GM13976 (cell line): Measurements from ENCODE around the gene ARL14.

Experiments used
- DNase-seq: peaks from one replicate; pipeline ENCODE4 v3.0.0; 2012; ENCODE audit warnings: low spot score
- in situ Hi-C: fragments of 300-500 bp; cut with MboI; formaldehyde crosslinking; loops from one replicate; pipeline ENCODE4 v1.12.0; 2022; ENCODE audit warnings: low sequenced_read_pairs, mixed read lengths, inconsistent platforms; ENCODE audit not compliant: unreplicated experiment
- TF ChIP-seq, protein P1 (sequence below): IDR thresholded peaks from 2 replicates; pipeline ENCODE4 v1.5.1; 2012; ENCODE audit warnings: borderline replicate concordance, mild to moderate bottlenecking; ENCODE audit not compliant: insufficient read depth; ENCODE audit errors: extremely low read depth, missing control alignments, control extremely low read depth

Gene ARL14

DNA sequence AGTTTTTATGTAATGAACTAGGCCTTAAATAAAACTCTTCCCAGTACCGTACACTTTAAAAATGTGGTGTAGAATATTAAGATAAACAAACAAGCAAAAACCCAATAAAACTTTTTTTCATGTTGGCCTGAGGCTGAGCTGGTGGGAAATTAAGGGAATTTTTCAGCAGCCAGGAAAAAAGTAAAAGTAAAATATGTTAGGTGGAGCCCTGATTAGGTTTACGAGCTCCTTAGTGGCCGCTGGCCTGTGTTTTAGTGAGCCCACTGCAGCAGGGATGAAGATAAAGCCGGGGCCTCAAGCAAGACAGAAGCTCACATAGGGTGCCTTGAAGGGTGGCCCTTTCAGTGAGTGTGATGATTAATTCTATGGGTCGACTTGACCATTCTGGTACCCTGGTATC is 16.1 kb upstream of the ARL14 start:
- TF ChIP-seq, protein P1, sequence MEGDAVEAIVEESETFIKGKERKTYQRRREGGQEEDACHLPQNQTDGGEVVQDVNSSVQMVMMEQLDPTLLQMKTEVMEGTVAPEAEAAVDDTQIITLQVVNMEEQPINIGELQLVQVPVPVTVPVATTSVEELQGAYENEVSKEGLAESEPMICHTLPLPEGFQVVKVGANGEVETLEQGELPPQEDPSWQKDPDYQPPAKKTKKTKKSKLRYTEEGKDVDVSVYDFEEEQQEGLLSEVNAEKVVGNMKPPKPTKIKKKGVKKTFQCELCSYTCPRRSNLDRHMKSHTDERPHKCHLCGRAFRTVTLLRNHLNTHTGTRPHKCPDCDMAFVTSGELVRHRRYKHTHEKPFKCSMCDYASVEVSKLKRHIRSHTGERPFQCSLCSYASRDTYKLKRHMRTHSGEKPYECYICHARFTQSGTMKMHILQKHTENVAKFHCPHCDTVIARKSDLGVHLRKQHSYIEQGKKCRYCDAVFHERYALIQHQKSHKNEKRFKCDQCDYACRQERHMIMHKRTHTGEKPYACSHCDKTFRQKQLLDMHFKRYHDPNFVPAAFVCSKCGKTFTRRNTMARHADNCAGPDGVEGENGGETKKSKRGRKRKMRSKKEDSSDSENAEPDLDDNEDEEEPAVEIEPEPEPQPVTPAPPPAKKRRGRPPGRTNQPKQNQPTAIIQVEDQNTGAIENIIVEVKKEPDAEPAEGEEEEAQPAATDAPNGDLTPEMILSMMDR, result no peak
- DNase-seq, result no peak
- in situ Hi-C loops, result no loop called here

DNA sequence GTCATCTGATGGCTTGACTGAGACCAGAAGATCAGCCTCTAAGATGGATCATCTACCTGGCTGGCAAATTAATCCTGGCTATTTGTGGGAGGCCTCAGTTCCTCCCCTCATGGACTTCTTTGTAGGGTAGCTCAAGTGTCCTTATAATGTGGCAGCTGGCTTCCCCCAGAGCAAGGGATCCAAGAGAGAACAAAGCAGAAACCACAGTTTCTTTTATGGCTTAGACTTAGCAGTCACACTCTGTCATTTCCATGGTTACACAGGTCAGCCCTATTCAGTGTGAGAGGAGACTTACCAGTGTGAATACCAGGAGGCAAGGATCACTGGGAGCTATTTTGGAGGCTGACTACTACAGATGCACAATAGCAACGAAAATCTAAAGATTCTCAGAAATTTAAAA is 15.3 kb upstream of the ARL14 start:
- in situ Hi-C loops, result no loop called here
- TF ChIP-seq, protein P1, result no peak
- peak; percentile 24 for DNase-seq

DNA sequence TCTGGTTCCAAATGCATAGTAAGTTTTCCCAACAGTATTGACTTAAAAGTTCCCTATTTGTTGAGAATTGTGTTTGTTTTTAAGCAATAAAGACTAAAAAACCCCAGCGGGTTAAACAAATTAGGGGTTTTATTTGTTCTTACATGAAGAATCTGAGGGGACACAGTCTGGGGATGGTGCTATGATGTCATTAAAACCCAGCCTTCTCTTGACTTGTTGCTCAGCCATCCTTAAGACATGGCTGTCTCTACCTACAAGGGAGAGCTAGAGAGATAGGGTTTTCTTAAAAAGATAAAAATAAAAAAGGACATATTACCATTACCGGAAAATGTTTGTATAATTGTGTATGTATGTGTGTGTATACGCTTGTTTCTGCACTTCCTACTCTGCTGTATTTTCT is 11.7 kb upstream of the ARL14 start:
- in situ Hi-C loops, result no loop called here
- TF ChIP-seq, protein P1, result no peak

DNA sequence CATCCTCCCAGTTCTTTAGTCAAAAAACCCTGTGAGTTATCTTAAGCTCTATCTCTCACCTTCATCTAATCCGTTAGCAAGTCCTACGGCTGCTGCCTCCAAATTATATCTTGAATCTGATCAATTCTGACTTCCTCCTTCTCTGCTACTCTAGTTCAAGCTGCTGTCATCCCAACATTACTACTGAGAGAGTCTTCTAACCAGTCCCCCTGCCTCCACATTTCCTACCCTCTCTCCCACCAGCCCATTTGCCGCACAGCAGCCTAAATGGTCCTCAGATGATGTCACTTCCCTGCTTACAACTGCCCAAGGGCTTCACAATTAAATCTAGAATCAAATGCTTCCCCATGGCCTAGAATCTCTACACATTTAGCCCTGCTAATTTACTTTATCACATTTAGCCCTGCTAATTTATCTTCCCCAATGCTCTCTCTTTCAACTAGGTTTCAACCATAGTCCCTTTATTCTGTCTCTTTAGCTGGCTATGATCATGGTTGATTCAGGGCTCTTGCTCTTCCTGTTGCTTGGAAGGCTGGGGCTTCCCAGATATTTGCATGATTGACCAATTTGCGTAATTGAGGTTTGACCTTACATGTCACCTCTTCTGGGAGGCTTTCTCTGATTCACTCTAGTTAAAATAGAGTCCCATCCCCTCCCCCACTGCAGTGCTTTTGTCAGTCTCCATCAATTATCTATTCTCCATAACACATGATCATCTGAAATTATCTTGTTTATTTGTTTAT is 11.0 kb upstream of the ARL14 start:
- in situ Hi-C loops, result no loop called here
- peak; percentile 52 for DNase-seq
- TF ChIP-seq, protein P1, result no peak

More for the DNA sequence above, 11.7 kb upstream of the ARL14 start:
- DNase-seq, result peak; percentile 52

DNA sequence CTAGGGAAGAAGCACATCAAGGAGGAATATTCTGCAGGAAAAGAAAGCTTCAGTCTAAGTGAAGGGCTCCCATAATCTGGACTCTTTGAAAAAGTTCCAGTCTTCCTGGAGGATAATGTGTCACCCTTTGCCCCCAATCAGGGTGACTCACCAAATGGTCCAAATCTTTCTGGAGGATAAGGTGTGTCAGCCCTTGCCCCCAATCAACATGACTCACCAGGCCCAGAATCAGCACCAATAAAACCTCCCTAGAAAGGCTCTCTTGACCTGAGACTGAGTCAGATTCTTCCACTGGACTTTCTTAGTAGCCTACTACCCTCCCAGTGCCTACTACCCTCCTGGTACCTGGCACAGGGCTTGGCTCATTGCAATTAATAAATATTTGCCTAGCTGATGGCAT is 9.5 kb upstream of the ARL14 start:
- TF ChIP-seq, protein P1, result no peak
- DNase-seq, result no peak
- in situ Hi-C loops, result no loop called here

DNA sequence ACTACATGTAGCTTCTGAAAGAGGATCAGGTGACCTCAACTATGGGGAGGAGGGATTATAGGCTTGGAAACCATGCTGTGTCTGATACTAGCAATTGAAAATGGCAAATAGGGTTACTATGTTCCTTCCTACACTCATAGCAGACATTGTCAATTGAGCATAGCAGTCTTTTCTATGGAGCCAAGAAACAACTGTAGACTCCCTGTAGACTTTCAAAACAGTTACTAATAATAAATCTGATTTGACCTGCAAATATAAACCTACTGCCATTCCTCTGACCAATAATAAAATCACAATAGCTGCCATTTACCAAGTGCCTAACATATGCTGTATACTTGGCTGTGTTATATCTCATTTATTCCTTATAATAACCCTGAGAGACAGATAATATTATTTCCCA is 8.5 kb upstream of the ARL14 start:
- DNase-seq, result no peak
- in situ Hi-C loops, result no loop called here
- TF ChIP-seq, protein P1, result no peak

DNA sequence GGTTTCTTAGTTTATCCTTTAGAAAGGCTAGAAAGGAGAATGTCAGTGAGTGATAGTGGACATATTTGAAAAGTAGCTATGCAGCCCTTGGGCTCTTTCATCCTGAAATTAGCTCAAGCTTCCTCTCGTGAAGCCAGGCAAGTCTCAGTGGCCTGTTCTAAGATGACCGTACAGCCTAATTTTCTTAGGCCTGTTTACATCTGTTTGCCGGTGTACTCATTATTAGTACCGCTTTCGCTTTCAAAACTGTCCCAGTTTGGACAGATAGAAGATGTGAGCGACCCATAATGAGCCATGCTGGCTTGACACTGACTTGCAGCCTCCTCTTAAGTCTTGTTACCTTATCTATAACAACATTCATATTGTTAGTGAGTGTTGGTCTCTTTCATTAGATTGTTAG is 5.7 kb upstream of the ARL14 start:
- peak; percentile 27 for DNase-seq
- TF ChIP-seq, protein P1, result peak; percentile 7
- in situ Hi-C loops, result no loop called here
